ENCODE results near the gene CAPN9.

The CAPN9 gene

GRCh38 chr1:230725256-230726012 lies 21.8 kb upstream of the CAPN9 start:
- Histone ChIP-seq H3K4me3 (no peak overlapping the region), H3K36me3 (no peaks in the 10 kb centered on the region), H3K27ac (peak overlapping the region in 1 of 2 donors; percentile 41), H3K27me3 (no peaks in the 10 kb centered on the region), H3K4me1 (peaks cover 0 to 23% (median 6%) of the 10 kb centered on the region in 4 donors), H3K9me3 (no peaks in the 10 kb centered on the region)
- intact Hi-C loops (cut with DNase I; ENCODE audit: low total_unique reads) = no loop called here
- no peak for DNase-seq
- TF ChIP-seq, protein P1, sequence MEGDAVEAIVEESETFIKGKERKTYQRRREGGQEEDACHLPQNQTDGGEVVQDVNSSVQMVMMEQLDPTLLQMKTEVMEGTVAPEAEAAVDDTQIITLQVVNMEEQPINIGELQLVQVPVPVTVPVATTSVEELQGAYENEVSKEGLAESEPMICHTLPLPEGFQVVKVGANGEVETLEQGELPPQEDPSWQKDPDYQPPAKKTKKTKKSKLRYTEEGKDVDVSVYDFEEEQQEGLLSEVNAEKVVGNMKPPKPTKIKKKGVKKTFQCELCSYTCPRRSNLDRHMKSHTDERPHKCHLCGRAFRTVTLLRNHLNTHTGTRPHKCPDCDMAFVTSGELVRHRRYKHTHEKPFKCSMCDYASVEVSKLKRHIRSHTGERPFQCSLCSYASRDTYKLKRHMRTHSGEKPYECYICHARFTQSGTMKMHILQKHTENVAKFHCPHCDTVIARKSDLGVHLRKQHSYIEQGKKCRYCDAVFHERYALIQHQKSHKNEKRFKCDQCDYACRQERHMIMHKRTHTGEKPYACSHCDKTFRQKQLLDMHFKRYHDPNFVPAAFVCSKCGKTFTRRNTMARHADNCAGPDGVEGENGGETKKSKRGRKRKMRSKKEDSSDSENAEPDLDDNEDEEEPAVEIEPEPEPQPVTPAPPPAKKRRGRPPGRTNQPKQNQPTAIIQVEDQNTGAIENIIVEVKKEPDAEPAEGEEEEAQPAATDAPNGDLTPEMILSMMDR (IDR thresholded peaks at IDR 0.05) = no peak

DNA sequence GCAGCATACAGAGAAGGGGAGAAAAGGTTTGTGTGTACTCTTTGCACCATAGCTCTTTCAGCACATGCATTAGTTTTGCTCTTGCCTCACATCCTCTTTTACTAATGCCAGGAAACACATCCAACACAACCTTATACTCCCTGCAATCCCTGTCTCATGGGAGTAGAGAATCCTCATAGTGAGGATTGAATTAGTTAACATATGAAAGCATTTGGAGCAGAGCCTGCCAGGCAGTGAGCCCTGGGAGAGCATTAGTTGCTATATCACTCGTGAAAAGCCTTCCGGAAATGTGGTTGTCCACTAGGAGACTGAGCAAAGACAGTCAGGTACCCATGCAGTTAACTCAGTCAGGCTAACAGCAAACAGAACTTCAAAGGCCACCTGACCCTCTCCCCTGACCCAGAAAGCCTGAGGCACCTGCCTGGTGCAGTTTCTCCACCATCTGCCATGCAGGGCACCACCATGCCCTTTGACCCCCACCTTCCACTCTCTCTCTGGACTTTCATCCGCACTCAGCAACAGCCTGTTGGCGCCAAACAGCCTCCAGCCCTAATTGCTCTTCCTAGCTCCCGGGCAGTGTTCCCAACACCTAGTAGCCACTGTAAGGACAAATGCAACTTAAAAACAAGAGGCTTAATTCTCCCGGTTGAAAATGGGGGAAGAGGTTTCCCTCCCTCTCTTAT lies 18.3 kb upstream of the CAPN9 start:
- no peak for DNase-seq
- Histone ChIP-seq H3K4me3 (no peak overlapping the region), H3K4me1 (peaks cover 0 to 23% (median 8%) of the 10 kb centered on the region in 4 donors), H3K27ac (no peak overlapping the region), H3K36me3 (no peaks in the 10 kb centered on the region), H3K27me3 (no peaks in the 10 kb centered on the region), H3K9me3 (no peaks in the 10 kb centered on the region)
- intact Hi-C loops (cut with DNase I; ENCODE audit: low total_unique reads) = no loop called here
- TF ChIP-seq, protein P1 (IDR thresholded peaks at IDR 0.05) = no peak

- no peaks in the 10 kb centered on the region for H3K27me3 ChIP-seq
- no peaks in the 10 kb centered on the region for H3K36me3 ChIP-seq
- intact Hi-C loops (cut with DNase I; ENCODE audit: low total_unique reads) = no loop called here
- no peaks in the 10 kb centered on the region for H3K9me3 ChIP-seq
- no peak overlapping the region for H3K27ac ChIP-seq
- no peak for DNase-seq
- H3K4me3 ChIP-seq = no peak overlapping the region
- TF ChIP-seq, protein P1 (IDR thresholded peaks at IDR 0.05) = no peak
- peaks cover 0 to 8% (median 4%) of the 10 kb centered on the region in 4 donors for H3K4me1 ChIP-seq
Observed at GRCh38 chr1:230730977-230731376, 16.2 kb upstream of the CAPN9 start.

DNA sequence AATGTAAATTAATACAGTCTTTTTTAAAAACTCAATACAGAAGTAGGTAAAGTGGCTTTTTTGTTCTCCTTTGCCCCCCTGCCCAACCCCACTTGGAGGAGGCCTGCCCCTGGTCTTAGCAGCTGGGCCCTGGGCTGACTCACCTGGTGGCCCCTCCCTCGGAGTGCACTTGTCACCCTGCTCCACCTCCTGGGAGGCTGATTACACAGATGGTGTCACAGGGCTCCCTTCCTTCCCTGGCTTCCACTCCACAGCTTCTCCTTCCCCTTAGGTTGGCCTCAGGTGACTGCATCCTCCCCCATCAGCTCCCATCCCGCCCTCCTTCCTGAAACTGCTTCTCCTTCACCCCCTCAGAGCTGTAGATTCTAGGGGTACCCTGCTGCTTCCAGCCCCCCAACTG lies 11.7 kb upstream of the CAPN9 start:
- H3K4me1 ChIP-seq = peaks cover 0 to 3% (median 0%) of the 10 kb centered on the region in 4 donors
- intact Hi-C loops (cut with DNase I; ENCODE audit: low total_unique reads) = no loop called here
- H3K36me3 ChIP-seq = no peaks in the 10 kb centered on the region
- TF ChIP-seq, protein P1 (IDR thresholded peaks at IDR 0.05) = no peak
- H3K4me3 ChIP-seq = no peak overlapping the region
- no peak for DNase-seq
- H3K9me3 ChIP-seq = no peaks in the 10 kb centered on the region
- H3K27ac ChIP-seq = no peak overlapping the region
- H3K27me3 ChIP-seq = no peaks in the 10 kb centered on the region

GRCh38 chr1:230737622-230738262 lies 9.4 kb upstream of the CAPN9 start:
- TF ChIP-seq, protein P1 (IDR thresholded peaks at IDR 0.05) = no peak
- Histone ChIP-seq H3K4me1 (no peaks in the 10 kb centered on the region), H3K9me3 (no peaks in the 10 kb centered on the region), H3K27ac (no peak overlapping the region), H3K36me3 (no peaks in the 10 kb centered on the region), H3K4me3 (no peak overlapping the region), H3K27me3 (no peaks in the 10 kb centered on the region)
- intact Hi-C loops (cut with DNase I; ENCODE audit: low total_unique reads) = no loop called here
- no peak for DNase-seq

All from tibial artery (tissue), 4 donors.